ENCODE data around the gene SKOR2.

The SKOR2 gene

DNA sequence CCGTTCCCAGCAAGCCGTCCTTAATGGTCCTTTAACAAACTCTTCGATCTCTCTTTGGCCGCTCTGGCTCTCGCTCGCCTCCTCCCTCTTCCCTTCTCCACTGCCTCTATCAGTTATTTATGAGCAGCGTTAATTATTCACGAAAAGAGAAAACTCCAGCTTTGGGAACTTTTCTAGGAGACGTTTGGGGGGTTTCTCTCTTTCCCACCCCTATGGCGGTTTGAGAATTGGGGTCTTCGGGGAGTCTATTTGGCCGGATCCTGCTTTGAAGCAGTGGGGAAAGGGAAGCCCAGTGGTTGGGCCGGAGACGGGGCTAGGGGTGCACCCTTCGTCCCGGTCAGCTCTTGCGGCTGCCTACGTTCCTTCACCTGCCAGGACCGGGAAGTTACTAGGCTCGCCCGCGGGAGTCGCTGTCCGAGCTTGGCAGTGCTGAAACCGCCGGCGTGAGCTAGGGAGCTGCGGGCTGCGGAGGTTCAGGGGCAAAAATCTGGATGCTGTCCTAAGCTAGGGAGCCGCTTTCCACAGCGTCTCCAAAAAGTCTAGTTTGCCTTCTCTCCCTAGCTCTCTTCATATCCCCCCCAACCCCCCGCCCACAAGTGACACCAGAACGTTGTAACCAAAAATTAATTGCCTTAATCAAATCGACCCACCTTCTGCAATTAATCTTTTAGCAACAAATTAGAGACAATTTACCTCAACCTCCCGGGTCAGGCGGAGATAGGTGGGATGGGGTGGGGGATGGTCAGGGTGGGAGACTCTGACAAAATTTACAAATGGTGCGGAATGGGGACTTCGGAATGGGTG is 8.9 kb upstream of the SKOR2 start:
- DNase-seq (peak; percentile 52), ATAC-seq (no peak)

DNA sequence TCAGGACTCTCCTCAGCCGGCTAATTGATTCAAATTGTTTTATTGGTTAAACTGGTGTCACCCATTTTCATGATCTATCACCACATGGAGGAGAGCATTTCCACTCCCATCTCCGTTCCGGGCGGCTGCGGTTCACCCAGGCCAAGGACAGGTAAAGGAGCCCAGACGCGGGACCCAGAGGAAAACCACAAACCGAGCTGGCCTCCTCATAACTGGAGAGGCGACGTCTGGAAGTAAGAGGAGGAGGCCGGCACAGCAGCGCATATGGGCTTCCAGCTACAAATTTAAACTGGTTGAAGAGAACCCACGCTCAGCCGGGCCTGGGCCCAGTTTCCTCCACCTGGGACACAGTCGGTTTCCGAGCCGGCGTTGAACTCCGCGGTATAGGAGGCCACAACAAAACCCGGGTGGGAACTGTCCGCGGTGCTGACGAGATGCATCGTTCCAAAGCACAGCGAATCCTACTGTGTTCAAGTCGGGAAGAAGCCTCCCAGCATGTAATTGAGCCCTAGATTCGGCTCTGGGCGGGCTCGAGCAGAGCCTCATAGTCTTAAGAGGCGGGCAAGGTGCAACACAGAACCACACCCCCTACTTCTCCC is 3.0 kb upstream of the SKOR2 start:
- DNase-seq (peak; percentile 48), ATAC-seq (no peak)

DNA sequence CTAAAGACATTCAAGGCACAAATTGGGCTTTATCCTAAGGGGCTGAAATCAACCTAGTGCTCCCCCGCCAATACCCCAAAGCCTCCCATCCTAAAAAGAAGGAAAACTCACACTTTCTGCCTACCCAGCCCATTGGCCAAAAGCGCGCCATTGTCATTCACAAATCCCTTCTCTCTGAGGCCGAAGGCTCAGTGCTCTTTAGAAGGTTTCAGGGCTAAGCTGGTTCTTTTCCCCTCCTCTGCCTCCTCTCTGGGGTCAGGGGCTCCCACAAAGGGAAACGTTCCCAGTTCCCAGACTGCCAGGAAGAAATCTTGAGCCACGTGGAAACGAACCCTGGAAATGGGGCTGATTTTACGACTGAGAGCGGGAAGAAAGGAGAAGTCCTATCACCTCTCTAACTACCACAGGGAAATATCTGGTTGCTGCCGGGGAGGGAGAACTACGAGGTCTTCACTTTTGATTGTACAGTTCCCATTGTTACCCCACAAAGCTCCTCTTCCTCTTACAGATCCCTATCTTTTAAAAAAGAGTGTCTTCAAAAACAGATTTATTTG is 1.7 kb upstream of the SKOR2 start:
- no peak for ATAC-seq
- no peak for DNase-seq

DNA sequence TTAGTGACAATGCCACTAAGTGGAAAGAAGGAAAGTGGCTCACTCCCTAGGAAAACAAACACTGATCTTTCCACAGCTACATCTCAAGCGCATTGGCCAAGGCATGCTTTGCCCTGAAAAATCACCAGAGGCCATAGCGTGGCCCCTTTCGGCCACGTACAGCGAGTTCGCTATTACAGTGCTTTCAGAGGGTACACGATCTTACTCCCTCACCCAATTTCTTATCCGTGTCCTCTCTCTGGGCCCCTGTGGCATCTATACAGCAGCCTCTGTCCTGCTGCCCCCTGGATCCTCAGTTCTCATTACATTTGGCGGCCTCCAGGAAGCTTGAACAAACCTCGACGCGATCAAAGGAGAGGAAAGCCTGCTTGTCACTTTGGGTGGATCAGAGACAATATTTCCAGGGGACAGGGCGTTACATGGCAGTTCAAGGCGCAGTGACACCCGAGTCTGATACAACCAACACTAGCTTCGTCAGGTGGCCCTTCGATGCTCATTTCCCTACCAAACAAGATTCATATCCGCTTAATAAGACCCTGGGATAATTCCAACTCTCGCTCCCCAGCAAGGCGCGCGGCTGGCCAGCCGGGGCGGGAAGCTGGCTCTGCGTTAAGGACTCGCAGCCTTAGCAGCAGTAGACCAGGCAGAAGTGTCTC is 941 bp downstream of the SKOR2 start:
- no peak for ATAC-seq
- no peak for DNase-seq

DNA sequence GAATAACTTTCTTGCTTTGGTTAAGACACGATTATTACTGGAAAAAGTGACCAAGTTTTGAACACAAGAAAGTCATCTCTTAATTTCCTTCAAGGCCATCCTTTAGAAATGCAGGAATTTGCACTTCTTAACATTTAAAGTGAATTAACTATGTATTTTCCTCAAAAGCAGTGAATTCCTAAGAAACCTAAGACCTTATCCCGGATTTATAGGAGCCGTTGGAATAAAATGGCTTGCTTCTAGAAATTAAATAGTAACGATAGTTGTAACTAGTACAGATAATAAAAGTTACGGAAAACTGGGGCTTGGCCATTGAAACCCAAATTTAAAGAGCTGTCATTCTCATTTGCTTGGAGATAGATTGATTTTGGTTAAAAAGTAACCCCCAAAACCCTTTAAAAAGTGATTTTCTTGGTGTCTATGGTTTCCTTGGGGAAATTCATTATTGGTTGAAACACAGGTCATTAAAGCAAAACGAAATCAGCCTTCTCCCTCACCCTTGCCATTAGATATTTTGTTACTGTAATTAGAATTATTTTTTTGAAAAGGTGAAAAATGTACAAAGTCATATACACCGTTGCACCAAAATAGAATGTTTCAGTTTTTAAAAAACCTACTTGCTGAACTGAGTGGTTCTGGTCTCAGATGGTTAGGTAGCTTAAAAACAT is 2.0 kb downstream of the SKOR2 start:
- DNase-seq (no peak), ATAC-seq (no peak)

DNA sequence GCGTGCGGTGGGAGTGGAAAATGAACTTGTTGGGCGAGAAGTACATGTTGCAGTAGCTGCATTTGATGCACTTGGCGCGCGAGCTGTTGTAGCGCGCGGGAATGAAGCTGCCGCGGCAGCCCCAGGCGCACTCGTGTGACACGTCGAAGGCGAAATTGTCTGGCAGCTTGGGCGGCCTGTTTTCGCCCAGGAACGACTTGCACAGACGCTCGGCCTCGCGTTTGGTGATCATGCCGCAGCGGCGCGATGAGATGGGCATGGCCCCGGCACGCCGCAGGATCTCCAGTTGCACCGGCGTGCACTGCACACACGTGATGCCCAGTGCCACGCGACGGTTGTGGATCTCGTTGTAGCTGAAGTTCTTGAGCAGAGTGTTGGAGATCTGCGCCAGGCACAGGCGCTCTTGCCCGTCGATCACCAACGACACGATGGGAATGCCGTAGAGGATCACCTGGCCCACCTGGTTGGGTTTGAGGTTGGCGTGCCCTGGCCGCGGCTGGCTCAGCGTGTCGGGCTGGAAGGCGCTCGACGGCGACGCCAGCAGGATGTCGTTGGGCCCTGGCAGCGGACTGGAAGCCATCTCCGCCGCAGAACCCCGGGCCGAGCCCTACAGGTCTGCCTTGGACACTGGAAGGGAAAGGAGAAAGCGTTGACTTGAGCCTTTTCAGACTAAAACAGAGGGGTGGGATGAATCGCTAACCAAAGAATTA is 2.7 kb downstream of the SKOR2 start:
- ATAC-seq = no peak
- no peak for DNase-seq

DNA sequence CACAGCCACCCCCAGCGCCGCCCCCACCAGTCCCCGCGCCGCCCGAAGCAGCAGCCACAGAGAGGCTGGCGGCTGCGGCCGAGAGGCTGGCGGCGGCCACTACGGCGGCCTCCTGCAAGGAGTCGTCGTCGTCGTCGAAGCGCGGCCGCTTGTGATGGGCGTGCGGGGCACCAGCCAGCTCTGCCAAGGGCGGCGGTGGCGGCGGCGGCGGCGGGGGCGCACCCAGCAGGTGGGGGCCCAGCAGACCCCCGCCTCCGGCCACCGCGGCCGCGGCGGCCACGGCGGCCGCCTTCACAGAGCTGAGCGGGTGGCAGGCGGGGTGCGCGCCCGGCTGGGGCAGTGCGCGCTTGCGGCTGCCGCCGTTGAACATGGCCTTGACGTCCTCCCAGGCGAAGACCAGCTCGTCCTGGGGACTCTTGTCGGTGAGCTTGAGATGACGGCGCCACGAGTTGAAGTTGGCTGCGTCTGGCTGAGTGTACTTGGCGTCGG is 3.3 kb downstream of the SKOR2 start:
- DNase-seq = no peak
- no peak for ATAC-seq

DNA sequence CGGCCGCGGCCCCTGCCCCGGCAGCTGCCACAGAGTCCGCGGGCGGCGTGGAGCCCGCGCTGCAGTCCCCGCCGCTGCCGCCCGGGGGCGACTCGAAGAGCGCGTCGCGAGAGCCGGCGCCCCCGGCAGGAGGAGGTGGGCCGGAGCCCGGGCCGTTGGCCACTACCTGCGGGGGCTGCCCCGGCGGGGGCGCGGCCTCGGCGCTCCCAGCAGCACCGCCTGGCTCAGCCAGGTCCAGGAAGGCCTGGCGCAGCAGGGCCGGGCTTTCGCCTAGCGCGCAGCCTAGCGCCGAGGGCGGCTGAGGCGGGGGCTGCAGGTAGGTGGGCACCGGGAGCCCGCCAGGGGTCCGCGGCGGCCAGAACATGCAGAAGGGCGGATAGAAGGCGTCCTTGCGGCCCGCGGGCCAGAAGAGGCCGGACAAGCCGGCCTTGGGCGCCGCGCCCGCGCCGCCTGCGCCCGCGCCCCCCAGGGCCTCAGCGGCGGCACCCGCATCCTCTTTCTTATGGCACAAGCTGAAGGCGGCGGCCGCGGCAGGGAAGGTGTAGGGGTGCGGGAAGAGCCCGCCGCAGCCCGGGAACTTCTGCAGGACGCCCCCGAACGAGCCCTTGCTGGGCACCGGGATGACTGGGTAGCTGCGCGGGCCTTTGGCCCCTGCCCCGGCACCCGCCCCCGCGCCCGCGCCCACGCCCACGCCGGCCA is 3.9 kb downstream of the SKOR2 start:
- ATAC-seq (no peak), DNase-seq (no peak)

DNA sequence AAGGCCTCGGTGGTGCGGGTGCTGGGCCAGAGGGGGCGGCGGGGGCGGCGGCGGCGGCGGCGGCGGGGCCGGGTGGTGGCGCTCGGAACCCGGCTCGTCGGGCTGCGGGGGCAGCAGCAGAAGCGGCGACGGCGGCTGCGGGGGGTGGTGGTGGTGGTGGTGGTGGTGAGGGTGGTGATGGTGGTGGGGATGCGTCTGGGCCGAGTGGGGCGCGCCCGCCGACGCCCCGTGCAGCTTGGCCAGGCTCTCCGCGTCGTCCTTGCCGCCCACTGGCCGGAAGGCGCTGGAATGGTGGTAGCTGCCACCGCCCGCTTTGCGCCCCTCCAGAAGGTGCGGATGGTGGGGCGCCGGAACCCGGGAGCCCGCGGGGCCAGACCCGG is 4.4 kb downstream of the SKOR2 start:
- no peak for ATAC-seq

DNA sequence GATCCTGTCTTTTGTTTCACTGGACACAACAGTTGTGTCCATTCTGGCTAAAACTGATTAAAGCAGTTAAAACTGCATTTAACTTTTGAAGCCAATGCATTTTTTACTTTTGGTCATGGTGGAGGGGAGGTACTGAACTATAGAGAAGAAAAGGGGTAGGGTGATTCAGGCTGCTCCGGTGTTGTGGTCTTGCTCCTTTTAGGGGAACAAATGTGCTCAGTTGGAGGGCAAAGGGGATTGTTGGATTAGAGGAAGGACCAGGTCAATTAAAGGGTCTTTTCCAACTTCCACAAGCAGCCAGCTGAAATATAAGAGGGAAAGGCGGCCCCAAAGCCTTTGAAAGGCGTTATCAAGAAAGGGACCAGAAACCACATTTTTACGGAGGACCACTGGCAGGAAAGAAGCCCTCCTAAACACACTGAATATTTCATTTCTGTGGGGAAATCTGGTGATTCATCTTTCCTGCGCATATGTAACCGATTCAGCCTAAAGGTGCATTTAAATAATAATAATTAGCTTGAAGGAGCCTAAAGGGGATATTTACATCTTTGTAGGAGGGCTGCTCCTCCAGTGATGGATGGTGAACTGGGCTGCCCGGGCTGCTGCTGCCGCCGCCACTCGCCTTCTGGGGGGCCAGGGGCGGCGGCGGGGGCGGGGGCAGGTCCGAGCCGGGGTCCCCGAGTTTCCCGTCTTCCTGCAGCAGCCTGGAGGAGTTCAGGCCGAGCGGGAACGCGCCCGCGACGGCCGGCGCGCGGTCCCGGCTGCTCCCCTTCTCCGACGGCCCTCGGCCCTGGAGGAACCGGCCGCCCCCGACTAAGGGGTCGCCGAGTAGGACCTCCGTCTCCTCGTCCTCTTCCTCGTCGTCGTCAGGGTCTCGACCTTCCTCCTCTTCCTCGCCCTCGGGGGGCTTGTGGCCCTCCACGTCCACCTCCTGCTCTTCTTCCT is 5.2 kb downstream of the SKOR2 start:
- DNase-seq (no peak), ATAC-seq (no peak)

More for the DNA sequence above, 4.4 kb downstream of the SKOR2 start:
- DNase-seq = no peak

DNA sequence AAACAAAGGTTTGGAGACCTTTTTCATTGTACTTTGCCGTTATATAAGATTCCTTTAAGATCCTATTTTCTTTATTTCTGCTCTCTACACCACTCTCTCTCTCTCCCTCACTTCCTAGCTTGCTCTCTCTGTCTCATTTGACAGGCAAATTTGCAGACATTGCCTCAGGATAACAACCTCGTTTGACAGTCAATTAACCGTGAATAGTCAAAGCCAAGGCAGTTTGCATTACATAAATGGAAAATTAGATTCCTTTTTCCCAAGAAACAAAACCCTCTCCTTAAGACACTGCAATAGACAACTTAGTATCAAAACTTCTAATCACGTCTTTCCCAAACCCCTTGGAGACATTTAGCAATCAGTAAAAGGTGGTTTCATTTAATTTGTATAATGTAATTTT is 7.4 kb downstream of the SKOR2 start:
- DNase-seq (no peak), ATAC-seq (no peak)

DNA sequence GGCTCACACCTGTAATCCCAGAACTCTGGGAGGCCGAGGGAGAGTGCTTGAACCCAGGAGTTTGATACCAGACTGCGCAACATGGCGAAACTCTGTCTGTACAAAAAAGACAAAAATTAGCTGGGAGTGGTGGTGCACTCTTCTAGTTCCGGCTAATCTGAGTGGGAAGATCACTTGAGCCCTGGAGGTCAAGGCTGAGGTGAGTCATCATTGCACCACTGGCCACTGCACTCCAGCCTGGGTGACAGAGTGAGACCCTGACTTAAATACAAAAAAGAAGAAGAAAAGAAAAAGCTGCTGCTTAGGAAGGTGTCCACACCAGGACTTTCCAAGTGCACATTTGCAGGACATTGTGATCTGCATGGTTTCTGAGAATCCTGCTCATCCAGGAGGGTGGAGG is 16.4 kb downstream of the SKOR2 start:
- no peak for ATAC-seq
- DNase-seq = no peak

DNA sequence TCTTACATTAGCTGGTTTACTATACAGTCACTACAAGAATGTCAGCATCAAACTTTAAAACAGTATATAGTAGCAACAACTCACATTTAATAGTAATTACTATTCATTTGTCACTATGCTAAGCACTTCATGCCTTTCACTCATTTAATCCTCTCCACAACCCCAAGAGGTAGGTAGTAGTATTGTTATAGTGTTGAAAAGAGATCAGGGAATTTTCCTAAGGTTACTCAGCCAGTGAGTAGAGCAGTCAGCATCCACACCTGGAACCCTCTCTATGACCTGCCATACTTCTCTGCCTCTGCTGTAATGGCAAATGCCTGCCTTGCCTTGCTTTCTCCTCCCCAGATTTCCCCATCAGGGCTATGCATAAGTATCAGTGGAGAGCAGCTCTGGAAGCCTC is 24.8 kb downstream of the SKOR2 start:
- ATAC-seq = no peak
- DNase-seq = no peak

DNA sequence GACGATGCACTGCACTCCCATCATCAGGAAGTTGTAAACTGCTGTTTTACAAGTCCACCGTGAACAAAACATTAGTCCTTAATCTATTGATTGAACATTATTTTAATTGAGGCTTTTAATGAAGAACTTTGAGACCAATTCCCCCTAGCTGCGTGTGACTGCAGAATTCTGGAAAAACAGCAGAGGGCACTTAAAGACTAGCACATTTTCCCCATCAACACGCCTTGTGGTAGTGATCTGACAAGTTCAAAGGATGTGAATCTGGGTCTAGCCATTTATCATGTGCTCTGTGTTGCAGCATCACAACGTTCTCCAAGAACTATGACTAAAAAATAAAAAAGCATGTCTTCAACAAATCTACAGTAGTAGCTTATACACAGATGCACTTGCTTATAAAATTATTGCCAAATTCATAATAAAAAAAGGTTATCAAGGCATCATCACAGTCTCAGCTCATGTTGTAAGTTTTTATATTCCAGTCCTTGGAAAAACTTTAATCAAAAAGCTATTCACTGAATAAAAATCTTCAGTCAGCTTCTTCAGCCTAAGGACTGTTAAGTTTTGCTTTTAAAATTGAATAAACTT is 35.8 kb downstream of the SKOR2 start:
- no peak for ATAC-seq
- no peak for DNase-seq

DNA sequence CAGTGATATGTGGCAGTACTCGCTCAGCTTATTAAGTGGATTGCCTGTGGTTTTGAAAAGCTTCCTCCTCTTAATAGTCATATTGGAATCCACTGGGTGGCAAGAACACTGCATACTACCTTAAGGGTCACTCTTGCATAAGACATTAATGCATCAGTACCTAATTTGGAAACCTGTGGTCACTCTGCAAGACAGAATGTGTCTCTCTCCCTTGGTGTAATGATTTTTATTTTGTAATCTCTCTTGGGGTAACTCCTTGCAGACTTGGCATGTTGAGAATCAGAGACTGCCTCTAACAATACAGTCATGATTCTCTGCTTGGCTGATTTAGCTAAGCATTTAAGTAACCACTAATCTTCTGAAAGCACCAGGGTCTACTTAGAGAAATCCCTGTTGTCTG is 42.3 kb downstream of the SKOR2 start:
- DNase-seq = no peak
- ATAC-seq = no peak

DNA sequence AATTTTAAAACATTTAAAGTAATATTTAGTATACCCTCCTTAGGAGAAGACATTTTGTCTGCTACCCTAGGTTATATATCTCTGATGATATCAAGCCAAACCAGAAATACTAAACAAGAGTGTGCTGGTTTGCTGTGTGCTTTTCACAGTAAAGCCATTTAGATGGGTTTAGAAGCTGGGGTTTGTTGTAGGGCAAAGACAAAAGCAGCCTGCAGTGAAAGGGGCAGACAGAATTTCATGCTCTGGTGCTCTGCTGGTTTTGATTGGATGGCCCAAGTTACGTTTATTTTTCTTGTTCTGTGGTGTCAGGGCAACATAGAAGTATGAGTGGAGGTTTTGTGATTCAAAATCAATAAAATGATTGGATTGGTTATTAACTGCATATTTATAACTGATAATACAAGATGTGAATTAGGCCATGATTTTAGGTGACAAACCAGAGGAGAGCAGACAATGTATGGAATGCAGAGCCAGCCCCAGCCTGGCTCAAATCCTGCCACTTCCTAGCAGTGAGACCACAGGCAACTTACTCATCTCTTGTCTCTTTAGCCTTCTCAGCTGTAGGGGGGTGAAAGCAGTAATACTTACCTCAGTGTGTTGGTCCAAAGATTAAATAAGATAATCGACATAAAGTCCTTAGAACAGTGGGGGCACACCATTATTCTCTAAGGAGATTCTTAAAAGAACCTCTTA is 44.4 kb downstream of the SKOR2 start:
- DNase-seq (no peak), ATAC-seq (no peak)

DNA sequence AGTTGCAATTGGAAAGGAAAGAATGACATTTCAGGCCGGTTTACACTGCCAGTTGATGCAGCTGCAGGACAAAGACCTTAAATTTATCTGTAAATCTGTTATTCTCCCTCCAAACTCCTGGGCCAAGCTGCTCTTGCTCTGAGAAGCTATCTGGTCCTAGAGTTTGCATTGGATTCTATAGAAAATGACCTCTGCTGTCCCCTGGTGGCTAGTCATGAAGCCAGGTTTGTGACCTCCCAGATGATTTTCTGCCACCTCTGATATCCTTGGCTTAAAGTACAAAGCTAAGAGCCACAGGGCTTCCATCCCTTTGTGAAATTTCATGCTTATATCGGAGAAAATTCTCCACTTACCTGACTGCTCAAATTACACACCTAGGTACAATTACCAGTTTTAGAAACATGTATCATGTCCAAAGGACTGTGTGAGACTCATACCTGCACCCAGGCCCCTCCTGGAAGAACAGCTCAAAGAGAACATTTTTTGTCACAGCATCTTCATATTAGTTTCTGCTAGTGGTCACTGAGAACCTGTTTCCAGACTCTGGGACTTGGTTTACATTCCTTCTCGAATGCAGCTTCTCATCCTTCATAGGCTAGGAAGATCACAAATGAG is 46.4 kb downstream of the SKOR2 start:
- ATAC-seq = no peak

DNA sequence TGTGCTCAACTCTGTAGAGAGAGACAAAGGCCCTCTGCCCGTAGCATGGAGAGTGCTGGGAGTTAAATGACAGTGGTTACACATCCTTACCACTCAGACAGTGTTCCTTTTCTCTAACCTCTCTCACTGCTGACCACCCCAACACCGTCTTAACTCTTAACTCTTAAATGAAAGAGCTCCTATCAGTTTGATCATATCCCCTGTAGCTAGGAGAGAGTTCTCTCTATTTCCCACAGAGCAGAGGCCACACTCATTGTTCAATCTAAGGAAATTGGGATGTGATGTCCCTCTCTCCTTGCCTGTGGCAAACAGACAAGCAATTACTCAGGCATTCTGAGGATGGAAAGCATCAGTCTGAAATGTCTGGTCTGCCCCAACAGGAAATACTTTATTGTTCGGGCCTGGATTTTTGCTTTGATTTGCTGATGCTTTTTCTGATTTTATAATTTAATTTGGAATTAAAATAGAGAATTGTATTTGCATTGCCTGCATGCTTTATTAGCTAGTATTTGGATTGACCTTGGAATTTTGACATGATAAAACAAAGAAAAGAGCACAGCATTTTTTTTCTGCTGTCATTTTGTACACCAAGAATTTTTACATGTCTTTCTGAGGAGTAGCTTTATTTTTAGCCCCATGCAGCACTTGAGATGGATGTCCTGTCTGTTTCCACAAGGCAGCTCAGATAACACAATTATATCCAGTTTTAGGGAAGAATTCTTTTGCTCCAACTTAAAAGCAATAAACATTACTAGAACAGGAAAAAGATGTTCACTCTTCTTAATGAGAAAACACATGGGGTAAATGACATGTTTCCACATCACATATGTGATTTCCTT is 47.6 kb downstream of the SKOR2 start:
- no peak for DNase-seq
- ATAC-seq = no peak

More for the DNA sequence above, 46.4 kb downstream of the SKOR2 start:
- peak; percentile 37 for DNase-seq
